HG03103 (cell line): ENCODE measurements around the gene CD6.

Experiments
- ATAC-seq: cut with Tn5 transposase; IDR thresholded peaks from one replicate; pipeline ENCODE4 v1.9.1; 2021; ENCODE audit warnings: low read depth; ENCODE audit not compliant: unreplicated experiment

Gene CD6

DNA sequence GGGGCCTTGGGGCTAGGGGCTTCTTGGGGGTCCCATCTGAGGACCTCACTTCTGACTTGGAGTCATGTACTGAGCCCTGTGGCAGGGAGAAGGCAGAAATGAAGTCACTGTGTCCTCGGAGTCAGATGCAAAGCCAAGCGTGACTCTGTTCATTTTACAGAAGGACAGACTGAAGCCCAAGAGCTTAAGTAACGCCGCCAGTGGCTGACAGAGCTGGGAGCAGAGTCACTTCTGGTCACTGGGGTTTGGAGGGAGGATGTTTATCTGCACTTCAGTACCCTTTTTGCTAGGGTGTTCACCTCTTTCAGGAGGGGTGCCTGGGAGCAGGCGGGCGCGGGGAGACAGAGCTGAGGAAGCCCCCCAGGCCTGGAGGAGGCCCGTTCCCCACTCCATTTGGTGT is 10.7 kb downstream of the CD6 start:
- no peak for ATAC-seq

DNA sequence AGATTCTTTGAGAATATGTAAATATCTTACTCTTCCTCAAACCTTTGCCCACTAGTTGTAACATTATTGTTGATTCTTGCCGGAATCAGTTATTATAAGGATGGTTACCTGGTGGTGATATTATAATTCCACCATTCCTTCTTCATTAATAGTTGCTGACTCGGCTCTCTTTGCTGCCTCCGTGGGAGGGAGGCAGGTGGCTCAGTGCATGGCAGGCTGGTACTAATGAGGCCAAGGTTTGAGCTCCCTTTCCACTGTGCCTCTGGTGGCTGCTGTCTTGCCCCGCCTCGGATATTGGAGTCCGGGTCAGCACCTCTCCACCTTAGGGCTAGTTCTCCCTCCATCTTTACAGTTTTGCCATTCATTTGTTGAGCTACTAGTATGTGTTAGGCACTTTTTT is 12.7 kb downstream of the CD6 start:
- no peak for ATAC-seq

GRCh38 chr11:60984636-60985035 is 13.2 kb downstream of the CD6 start:
- ATAC-seq: no peak

DNA sequence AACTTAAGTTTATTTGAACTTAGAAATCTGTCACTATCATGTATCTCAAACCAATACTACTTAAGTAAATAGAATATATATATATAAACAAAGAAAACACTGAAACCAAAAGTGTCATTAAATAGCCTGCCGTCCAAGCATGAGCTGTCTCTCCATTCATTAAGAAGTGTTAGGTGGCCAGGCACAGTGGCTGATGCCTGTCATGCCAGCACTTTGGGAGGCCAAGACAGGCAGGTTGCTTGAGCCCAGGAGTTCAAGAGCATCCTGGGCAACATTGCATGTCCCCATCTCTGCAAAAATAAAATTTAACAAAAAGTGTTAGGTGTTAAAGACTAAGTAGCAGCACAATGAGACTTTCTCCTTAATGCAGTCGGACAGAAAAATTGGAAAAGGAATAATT is 14.0 kb downstream of the CD6 start:
- ATAC-seq: no peak

GRCh38 chr11:60985991-60986915 is 14.8 kb downstream of the CD6 start:
- ATAC-seq: no peak

DNA sequence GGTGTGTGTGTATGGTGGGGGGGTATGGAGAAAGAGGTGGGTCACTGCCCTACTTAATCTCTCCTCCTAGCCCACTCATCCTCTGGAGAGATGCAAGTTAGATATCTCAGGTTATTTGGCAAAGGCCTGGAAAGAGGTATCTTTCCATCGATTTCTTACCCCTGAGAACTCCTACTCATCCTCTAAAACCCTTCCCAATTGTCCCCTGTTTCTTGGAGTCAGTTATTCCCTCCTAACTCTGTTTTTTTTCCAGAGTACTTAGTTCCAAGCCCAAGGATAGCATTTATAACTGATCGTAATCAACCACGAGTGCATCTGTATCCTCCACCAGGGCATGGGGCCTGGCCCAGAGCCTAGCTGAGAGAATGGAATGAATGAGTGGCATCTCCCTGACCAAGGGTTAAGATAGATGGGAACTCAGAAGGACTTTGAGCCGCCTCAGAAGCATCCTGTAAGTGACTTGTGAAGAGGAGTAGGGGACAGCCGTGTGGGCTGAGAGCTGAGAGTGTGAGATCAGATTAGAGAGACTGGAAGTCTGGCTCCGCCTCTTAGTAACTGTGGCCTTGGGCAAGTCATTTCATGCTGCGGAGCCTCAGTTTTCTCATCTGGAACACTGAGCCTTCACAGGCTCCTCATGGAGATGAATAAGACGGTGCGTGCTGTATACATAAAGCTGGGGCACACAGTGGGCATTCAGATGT is 16.2 kb downstream of the CD6 start:
- ATAC-seq: no peak

DNA sequence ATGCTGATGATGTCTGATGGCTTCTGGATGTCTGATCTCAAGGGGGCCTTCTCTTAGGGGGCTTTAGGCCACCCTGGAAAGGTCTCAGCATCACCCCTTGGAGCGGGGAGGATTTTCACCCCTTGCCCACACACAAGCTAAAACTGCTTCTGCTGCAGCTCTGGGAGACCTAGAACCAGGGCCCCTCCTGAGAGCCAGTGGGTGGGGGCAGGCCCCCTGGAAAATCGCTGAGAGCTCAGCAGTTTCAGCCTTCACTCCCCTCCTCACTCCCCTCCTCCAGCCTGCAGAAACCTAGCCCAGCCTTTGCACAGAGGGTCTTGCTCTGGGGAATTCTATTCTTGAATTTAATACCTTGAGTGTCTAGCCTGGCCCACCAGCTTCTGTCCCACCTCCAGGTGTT is 17.2 kb downstream of the CD6 start:
- ATAC-seq: no peak

DNA sequence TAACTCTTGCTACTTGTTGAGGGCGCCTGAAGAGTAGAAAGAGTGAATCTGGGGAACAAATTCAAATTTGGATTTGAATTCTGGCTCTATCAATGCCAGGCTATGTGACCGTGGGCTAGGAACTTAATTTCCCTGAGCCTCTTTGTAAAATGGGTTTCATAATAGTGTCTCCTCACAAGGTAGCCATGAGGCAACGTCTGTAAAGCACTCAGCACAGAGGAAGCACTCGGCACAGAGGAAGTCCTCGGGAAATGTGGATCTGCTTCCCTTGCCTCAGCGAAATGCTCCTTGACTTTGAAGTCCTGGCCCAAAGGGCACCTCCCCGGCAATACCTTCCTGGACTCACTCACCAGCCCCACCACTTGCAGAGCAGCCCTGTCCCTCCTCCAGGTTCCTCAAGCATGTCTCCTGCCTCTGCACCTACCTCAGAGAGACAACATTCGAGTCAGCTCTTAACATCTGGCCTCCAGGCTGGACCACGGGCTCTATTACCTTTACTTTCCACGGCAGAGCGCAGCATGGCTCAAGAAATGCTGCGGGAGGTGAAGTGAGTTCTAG is 17.7 kb downstream of the CD6 start:
- ATAC-seq: no peak

GRCh38 chr11:60991457-60991856 is 20.0 kb downstream of the CD6 start:
- ATAC-seq: no peak

DNA sequence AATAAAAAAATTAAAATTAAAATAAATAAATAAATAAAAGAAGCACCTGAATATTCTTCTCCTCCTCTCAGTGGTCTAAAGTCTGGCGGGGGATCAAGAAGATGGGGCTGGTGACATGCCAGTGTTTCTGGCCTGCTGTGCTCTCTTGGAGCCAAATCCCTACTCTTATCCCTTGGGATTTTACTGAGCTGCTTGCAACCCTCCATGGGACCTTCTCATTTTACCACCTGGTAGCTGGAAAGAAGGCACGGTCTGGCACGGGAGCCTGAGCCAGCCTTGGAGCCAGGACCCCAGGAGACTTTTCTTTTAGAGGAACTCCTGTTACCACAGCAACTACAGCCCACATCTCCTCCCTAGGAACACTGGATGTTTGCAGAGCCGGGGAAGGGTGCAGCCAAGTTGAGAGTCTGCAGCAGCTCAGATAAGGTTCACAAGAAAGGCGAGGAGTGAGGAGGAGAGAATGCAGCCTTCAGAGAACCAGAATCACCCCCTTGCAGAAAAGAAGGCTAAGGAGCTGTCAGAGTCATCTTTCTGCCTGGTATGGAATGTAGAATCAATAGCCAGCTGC is 21.4 kb downstream of the CD6 start:
- ATAC-seq: no peak

GRCh38 chr11:60993615-60994014 is 22.1 kb downstream of the CD6 start:
- no peak for ATAC-seq

DNA sequence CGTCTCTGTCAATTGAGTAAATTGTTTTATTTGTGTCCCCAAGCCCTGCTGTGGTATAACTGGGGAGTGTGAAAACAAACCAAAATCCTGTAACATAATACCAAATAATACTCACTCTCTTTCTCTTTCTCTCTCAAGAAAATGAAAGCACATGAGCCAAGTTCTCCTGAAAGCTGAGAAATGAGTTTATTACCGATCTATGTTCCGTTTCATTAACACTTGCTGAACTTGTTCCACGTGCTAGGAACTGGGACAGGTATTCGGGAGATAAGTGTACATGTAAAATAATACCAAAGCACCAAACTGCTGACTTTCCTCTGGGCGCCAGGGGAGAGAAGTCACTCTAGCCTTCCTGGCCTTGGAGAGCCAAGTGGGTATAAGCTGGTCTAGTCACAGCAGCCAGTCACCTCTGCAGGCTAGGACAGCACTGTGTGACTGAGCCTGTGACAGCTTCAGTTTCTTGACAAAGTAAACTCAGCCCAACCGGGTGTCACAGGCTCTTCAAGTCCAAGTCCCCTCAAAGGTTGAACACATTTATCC is 23.1 kb downstream of the CD6 start:
- no peak for ATAC-seq

GRCh38 chr11:60995798-60996197 is 24.3 kb downstream of the CD6 start:
- ATAC-seq: no peak

- no peak for ATAC-seq
These were observed 25.1 kb downstream of the CD6 start for GRCh38 chr11:60996381-60997138.

DNA sequence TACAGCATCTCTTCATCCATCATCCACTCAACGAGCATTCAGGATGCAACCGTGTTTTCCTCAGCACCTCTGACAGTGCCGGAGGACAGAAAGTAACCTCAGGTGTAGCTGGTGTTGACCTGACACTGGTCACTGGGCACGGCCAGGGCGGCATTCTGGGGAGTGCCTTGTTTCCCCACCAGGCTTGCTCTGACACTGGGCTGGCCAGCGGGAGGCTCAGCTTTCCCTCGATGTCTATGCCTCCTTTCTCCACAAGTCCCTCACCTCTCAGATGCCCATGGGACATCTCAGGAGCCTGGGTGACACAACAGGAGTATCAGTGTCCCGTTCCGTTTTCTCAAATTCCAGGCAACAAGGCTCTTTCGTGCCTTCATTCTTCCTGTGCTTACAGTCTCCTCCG is 28.9 kb downstream of the CD6 start:
- no peak for ATAC-seq

- ATAC-seq: no peak
These were observed 30.5 kb downstream of the CD6 start for GRCh38 chr11:61001931-61002330.

- no peak for ATAC-seq
These were observed 31.1 kb downstream of the CD6 start for GRCh38 chr11:61002598-61002997.

DNA sequence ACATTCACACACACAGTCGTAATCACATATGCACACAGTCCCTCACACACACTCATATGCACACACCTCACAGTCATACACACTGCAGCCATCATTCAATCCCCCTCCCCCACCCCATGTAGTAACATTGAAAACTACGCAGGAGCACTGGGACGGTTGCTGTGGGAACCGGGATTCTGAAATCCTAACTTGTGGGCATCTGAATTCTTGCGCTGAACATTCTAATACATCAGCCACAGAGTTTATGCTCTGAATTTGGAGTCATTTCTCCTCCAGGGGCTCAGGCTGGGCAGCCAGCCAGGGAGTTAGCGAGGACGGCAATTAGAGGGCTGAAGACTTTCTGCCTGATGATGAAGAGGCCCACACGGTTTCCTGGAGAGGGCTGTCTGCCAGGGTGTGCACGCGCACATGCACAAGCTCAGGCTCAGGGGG is 32.7 kb downstream of the CD6 start:
- no peak for ATAC-seq

DNA sequence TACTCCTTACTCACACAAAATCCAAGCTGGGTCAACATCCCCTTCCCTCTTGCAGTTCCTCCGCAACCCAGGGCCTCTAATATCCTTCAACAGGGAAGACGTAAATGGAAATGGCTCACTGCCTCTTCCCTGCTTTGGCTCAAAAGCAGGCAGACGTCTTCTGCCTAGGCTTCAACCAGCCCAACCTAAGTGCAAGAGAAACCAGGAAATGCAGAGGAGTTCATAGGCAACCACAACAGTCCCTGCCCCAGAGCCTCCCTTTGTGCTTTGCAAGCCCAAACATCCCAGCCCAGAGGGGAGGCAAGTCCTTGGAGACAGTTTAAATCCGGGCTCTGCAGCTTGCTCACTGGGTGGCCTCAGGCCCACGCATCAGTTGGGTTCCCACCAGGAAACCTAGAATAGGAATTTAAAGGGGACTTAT is 33.3 kb downstream of the CD6 start:
- no peak for ATAC-seq

DNA sequence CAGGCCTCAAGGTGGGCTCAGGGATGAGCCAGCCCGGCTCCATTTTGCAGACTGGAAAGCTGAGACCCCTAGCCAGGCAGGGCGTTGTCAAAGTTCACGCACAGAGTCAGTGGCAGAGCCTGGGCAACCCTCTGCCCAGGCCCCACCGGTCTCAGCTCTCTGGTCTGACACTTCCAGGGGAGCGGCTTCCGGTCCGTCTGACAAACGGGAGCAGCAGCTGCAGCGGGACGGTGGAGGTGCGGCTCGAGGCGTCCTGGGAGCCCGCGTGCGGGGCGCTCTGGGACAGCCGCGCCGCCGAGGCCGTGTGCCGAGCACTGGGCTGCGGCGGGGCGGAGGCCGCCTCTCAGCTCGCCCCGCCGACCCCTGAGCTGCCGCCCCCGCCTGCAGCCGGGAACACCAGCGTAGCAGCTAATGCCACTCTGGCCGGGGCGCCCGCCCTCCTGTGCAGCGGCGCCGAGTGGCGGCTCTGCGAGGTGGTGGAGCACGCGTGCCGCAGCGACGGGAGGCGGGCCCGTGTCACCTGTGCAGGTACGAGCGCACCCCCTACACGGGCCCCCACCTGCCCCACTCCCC is 36.0 kb downstream of the CD6 start:
- no peak for ATAC-seq
